A673 (cell line): ENCODE results near the gene HP. TPM values are rescaled to one million over a fixed set of nuclear protein-coding genes. Genes with fewer than 3 reads are reported as not detected.
"Not testable (repeated sequence)": the region's sequence is repeated elsewhere in the genome, so short reads cannot be mapped to it uniquely, and the experiment has no call there.

Experiments used
- BruUV-seq: library from RNA; stranded (reverse); fragments of 400-500 nt; replicated peaks from 2 replicates; lab custom pipeline; 2021; lab: Mats Ljungman, UMichigan
- CTCF ChIA-PET: fragments of 300-600 bp; sonication (Branson Sonifier 250); formaldehyde crosslinking; loops from one replicate; lab custom pipeline; 2022; ENCODE audit warnings: antibody characterized with exemption; lab: Charles Lee
- POLR2A ChIA-PET: fragments of 300-600 bp; sonication (Branson Sonifier 250); formaldehyde crosslinking; loops from one replicate; lab custom pipeline; 2022; ENCODE audit warnings: antibody characterized with exemption; ENCODE audit not compliant: low non-redundant PET; lab: Charles Lee
- DNase-seq: peaks from one replicate; pipeline ENCODE4 v3.0.0-alpha.2; 2015; ENCODE audit warnings: low spot score
- H3K27ac ChIP-seq: fragments of 200-600 bp; sonication (generic); 2 replicates; pipeline ENCODE4 v1.5.1; 2016; ENCODE audit warnings: mixed run types, low read depth, mild to moderate bottlenecking, mixed read lengths, antibody characterized with exemption, low read length; ENCODE audit not compliant: poor library complexity, severe bottlenecking
- H3K27me3 ChIP-seq: fragments of 200-600 bp; sonication (generic); replicated peaks from 2 replicates; pipeline ENCODE4 v1.6.1; 2017; ENCODE audit warnings: mixed run types, low read depth, mild to moderate bottlenecking, mixed read lengths, antibody characterized with exemption, low read length; ENCODE audit not compliant: insufficient read depth, poor library complexity
- H3K36me3 ChIP-seq: fragments of 200-600 bp; sonication (generic); 2 replicates; pipeline ENCODE4 v1.6.1; 2016; ENCODE audit warnings: mixed run types, mild to moderate bottlenecking, mixed read lengths, antibody characterized with exemption, low read length; ENCODE audit not compliant: insufficient read depth, poor library complexity, severe bottlenecking
- H3K4me1 ChIP-seq: fragments of 200-600 bp; sonication (generic); 2 replicates; pipeline ENCODE4 v1.6.1; 2017; ENCODE audit warnings: mixed run types, mild to moderate bottlenecking, mixed read lengths, antibody characterized with exemption, low read length; ENCODE audit not compliant: insufficient read depth, poor library complexity, severe bottlenecking
- H3K4me3 ChIP-seq: fragments of 200-600 bp; sonication (generic); 2 replicates; pipeline ENCODE4 v1.5.1; 2016; ENCODE audit warnings: low read depth, mixed run types, mild to moderate bottlenecking, mixed read lengths, low read length; ENCODE audit not compliant: poor library complexity, severe bottlenecking
- H3K9me3 ChIP-seq: fragments of 200-600 bp; sonication (generic); 2 replicates; pipeline ENCODE4 v1.6.1; 2016; ENCODE audit warnings: mixed run types, low read depth, mild to moderate bottlenecking, mixed read lengths, antibody characterized with exemption, low read length; ENCODE audit not compliant: poor library complexity, severe bottlenecking
- EZH2 ChIP-seq: fragments of 200-600 bp; sonication (generic); IDR thresholded peaks from 2 replicates; pipeline ENCODE4 v1.6.1; 2017; ENCODE audit warnings: borderline replicate concordance, low read depth, mild to moderate bottlenecking, mixed read lengths, antibody characterized with exemption, low read length; ENCODE audit not compliant: poor library complexity, severe bottlenecking
- intact Hi-C: fragments of 100-400 bp; cut with micrococcal nuclease; formaldehyde crosslinking; loops from one replicate; pipeline ENCODE4 v1.10.0; 2022; ENCODE audit not compliant: unreplicated experiment
- total RNA-seq: library from RNA; stranded (reverse); gene quantifications from 2 replicates; pipeline ENCODE4 v1.2.3, GENCODE V29; 2021
- TF ChIP-seq, protein P1 (sequence below): fragments of 300-800, 200-600 bp; sonication (generic); conservative IDR thresholded peaks from 2 replicates; pipeline ENCODE4 v1.5.1; 2017; ENCODE audit warnings: low read depth, mild to moderate bottlenecking, antibody characterized with exemption, low read length, moderate library complexity, mixed read lengths

The HP gene
- total RNA-seq, 1 experiment from 2014 or later = not detected

GRCh38 chr16:72068930-72069329 is 14.6 kb downstream of the HP start:
- Histone ChIP-seq H3K36me3 (no peaks in the 10 kb centered on the region), H3K27me3 (no peaks in the 10 kb centered on the region), H3K27ac (no peak overlapping the region), H3K4me1 (no peaks in the 10 kb centered on the region), H3K4me3 (no peak overlapping the region), H3K9me3 (no peaks in the 10 kb centered on the region)
- no peak for DNase-seq
- intact Hi-C loops = no loop called here
- TF ChIP-seq EZH2 = no peak
- TF ChIP-seq, protein P1, sequence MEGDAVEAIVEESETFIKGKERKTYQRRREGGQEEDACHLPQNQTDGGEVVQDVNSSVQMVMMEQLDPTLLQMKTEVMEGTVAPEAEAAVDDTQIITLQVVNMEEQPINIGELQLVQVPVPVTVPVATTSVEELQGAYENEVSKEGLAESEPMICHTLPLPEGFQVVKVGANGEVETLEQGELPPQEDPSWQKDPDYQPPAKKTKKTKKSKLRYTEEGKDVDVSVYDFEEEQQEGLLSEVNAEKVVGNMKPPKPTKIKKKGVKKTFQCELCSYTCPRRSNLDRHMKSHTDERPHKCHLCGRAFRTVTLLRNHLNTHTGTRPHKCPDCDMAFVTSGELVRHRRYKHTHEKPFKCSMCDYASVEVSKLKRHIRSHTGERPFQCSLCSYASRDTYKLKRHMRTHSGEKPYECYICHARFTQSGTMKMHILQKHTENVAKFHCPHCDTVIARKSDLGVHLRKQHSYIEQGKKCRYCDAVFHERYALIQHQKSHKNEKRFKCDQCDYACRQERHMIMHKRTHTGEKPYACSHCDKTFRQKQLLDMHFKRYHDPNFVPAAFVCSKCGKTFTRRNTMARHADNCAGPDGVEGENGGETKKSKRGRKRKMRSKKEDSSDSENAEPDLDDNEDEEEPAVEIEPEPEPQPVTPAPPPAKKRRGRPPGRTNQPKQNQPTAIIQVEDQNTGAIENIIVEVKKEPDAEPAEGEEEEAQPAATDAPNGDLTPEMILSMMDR = no peak
- no TSS peak for BruUV-seq
- ChIA-PET POLR2A (no interaction called here), CTCF (no interaction called here)

- ChIA-PET CTCF (no interaction called here), POLR2A (no interaction called here)
- Histone ChIP-seq H3K9me3 (no peaks in the 10 kb centered on the region), H3K36me3 (no peaks in the 10 kb centered on the region), H3K27me3 (no peaks in the 10 kb centered on the region), H3K27ac (no peak overlapping the region), H3K4me1 (no peaks in the 10 kb centered on the region), H3K4me3 (no peak overlapping the region)
- no peak for DNase-seq
- TF ChIP-seq, protein P1 = no peak
- no peak for TF ChIP-seq EZH2
- BruUV-seq = no TSS peak
- intact Hi-C loops = no loop called here
Observed at GRCh38 chr16:72072514-72073342, 18.4 kb downstream of the HP start.

- Histone ChIP-seq H3K4me3 (no peak overlapping the region), H3K9me3 (no peaks in the 10 kb centered on the region), H3K27me3 (no peaks in the 10 kb centered on the region), H3K36me3 (no peaks in the 10 kb centered on the region), H3K27ac (no peak overlapping the region), H3K4me1 (no peaks in the 10 kb centered on the region)
- DNase-seq = no peak
- ChIA-PET POLR2A (no interaction called here), CTCF (no interaction called here)
- TF ChIP-seq, protein P1 = no peak
- TF ChIP-seq EZH2 = no peak
- BruUV-seq = no TSS peak
- intact Hi-C loops = no loop called here
Observed at GRCh38 chr16:72073560-72074230, 19.4 kb downstream of the HP start.

GRCh38 chr16:72075067-72075466 is 20.8 kb downstream of the HP start:
- H3K4me3 ChIP-seq, CTCF ChIA-PET: not testable (repeated sequence)

More at GRCh38 chr16:72075067-72075466, 20.8 kb downstream of the HP start:
- BruUV-seq, H3K9me3 ChIP-seq, H3K27ac ChIP-seq, H3K27me3 ChIP-seq, POLR2A ChIA-PET, intact Hi-C loops, H3K36me3 ChIP-seq, DNase-seq, H3K4me1 ChIP-seq: not testable (repeated sequence)
